Gastroesophageal sphincter (tissue), 4 donors: ENCODE results near the gene INAFM2. TPM values are rescaled to one million over a fixed set of nuclear protein-coding genes. Genes with fewer than 3 reads are reported as not detected.

Experiments
- ATAC-seq: fragments of 150-250 bp; one replicate; pipeline ENCODE4 v1.9.1; 2016; ENCODE audit warnings: mild to moderate bottlenecking, moderate library complexity
- H3K27ac ChIP-seq, 4 donors: fragments of 200-600 bp; sonication (generic) in 3 of 4; 1 replicate in 3 of 4; 2 replicates in 1 of 4; pipeline ENCODE4 v1.5.1; 2016 to 2019
- H3K27me3 ChIP-seq: fragments of 200-600 bp; sonication (generic); one replicate; pipeline ENCODE4 v1.5.1; 2019
- H3K36me3 ChIP-seq, 2 donors: fragments of 200-600 bp; sonication (generic); one replicate each; pipeline ENCODE4 v1.5.1; 2019; ENCODE audit warnings: control low read depth in 1 of 2
- H3K4me1 ChIP-seq, 3 donors: fragments of 200-600 bp; sonication (generic); 1 replicate in 2 of 3; 2 replicates in 1 of 3; pipeline ENCODE4 v1.5.1; 2016 to 2019; ENCODE audit warnings: control low read depth in 2 of 3
- H3K4me3 ChIP-seq, 2 donors: fragments of 200-600 bp; sonication (generic); one replicate each; pipeline ENCODE4 v1.5.1; 2019; ENCODE audit warnings: mild to moderate bottlenecking in 1 of 2, moderate library complexity in 1 of 2
- H3K9me3 ChIP-seq, 3 donors: fragments of 200-600 bp; sonication (generic); one replicate each; pipeline ENCODE4 v1.5.1; 2017 to 2019; ENCODE audit warnings: control low read depth in 2 of 3
- CTCF ChIP-seq, 4 experiments: fragments of 200-600 bp in 2 of 4; fragments of 450-650 bp in 2 of 4; sonication (generic) in 1 of 4; IDR thresholded peaks; one replicate each; pipeline ENCODE4 v1.5.1; 2017 to 2019; ENCODE audit warnings: antibody characterized with exemption in 4 of 4, mild to moderate bottlenecking in 2 of 4, moderate library complexity in 2 of 4
- EP300 ChIP-seq: sonication (generic); formaldehyde crosslinking; IDR thresholded peaks from one replicate; pipeline ENCODE4 v1.6.1; 2017; ENCODE audit warnings: antibody characterized with exemption, mild to moderate bottlenecking
- POLR2A ChIP-seq, 2 donors: fragments of 450-650 bp; IDR thresholded peaks; one replicate each; pipeline ENCODE4 v1.6.1; 2017; ENCODE audit warnings: antibody characterized with exemption in 2 of 2, mild to moderate bottlenecking in 2 of 2, moderate library complexity in 1 of 2
- POLR2AphosphoS5 ChIP-seq: sonication (generic); formaldehyde crosslinking; IDR thresholded peaks from one replicate; pipeline ENCODE4 v1.6.1; 2017; ENCODE audit warnings: antibody characterized with exemption
- WGBS, 2 donors: methylation state at CpG; one replicate each; pipeline ENCODE4 v1.1.5; 2018; ENCODE audit warnings: low coverage in 1 of 2; 5-methylcytosine and 5-hydroxymethylcytosine counted together
- total RNA-seq, 4 donors: library from RNA; depleted of rRNA; stranded (reverse); fragments of >200 nt; gene quantifications; one replicate each; pipeline ENCODE4 v1.1.0, GENCODE V29; 2016

Gene INAFM2
- total RNA-seq, 4 donors from 2014 or later: 27.3 to 66.6 (median 37.5) TPM

- Histone ChIP-seq H3K27ac (no peak overlapping the region), H3K4me1 (peaks cover 0 to 17% (median 10%) of the 10 kb centered on the region in 3 donors), H3K4me3 (peak overlapping the region in 1 of 2 donors; percentile 49), H3K27me3 (peaks cover 17% of the 10 kb centered on the region), H3K36me3 (no peaks in the 10 kb centered on the region), H3K9me3 (no peaks in the 10 kb centered on the region)
- no peak for TF ChIP-seq POLR2AphosphoS5
- no peak for TF ChIP-seq CTCF (IDR thresholded peaks at IDR 0.05)
- no peak for TF ChIP-seq POLR2A (IDR thresholded peaks at IDR 0.05)
- no peak for TF ChIP-seq EP300
- WGBS, 2 donors: 54 to 80% methylated on average over 2 to 8 of the region's 12 CpGs
- no peak for ATAC-seq
Measured at GRCh38 chr15:40290545-40290917, 33.0 kb upstream of the INAFM2 start.

GRCh38 chr15:40290918-40291574 lies 32.4 kb upstream of the INAFM2 start:
- Histone ChIP-seq H3K36me3 (no peaks in the 10 kb centered on the region), H3K4me1 (peaks cover 0 to 22% (median 10%) of the 10 kb centered on the region in 3 donors), H3K27me3 (peaks cover 17% of the 10 kb centered on the region), H3K4me3 (peak overlapping the region; percentile 16 to 49), H3K27ac (no peak overlapping the region), H3K9me3 (no peaks in the 10 kb centered on the region)
- peak; percentile 67 for ATAC-seq
- no CpG with 5 or more reads among the region's 68 CpGs for WGBS, 2 donors
- TF ChIP-seq CTCF (IDR thresholded peaks at IDR 0.05) (no peak), EP300 (no peak), POLR2A (IDR thresholded peaks at IDR 0.05) (no peak), POLR2AphosphoS5 (no peak)

GRCh38 chr15:40292246-40292645 lies 31.2 kb upstream of the INAFM2 start:
- Histone ChIP-seq H3K27me3 (peaks cover 10% of the 10 kb centered on the region), H3K9me3 (no peaks in the 10 kb centered on the region), H3K4me1 (peaks cover 0 to 24% (median 10%) of the 10 kb centered on the region in 3 donors), H3K27ac (no peak overlapping the region), H3K36me3 (no peaks in the 10 kb centered on the region), H3K4me3 (no peak overlapping the region)
- ATAC-seq: no peak
- 100% methylated on average over 1 to 2 of the region's 3 CpGs for WGBS, 2 donors
- TF ChIP-seq POLR2A (IDR thresholded peaks at IDR 0.05) (no peak), EP300 (no peak), POLR2AphosphoS5 (no peak), CTCF (IDR thresholded peaks at IDR 0.05) (no peak)

- H3K36me3 ChIP-seq: no peaks in the 10 kb centered on the region
- H3K27ac ChIP-seq: no peak overlapping the region
- H3K27me3 ChIP-seq: peaks cover 7% of the 10 kb centered on the region
- peaks cover 0 to 24% (median 10%) of the 10 kb centered on the region in 3 donors for H3K4me1 ChIP-seq
- no peaks in the 10 kb centered on the region for H3K9me3 ChIP-seq
- no peak overlapping the region for H3K4me3 ChIP-seq
- ATAC-seq: no peak
- TF ChIP-seq POLR2A (IDR thresholded peaks at IDR 0.05): no peak
Measured at GRCh38 chr15:40293006-40293405, 30.5 kb upstream of the INAFM2 start.

GRCh38 chr15:40293905-40294895 lies 29.3 kb upstream of the INAFM2 start:
- ATAC-seq: no peak
- 93% methylated on average over 2 of the region's 20 CpGs; no CpG with 5 or more reads in 1 of the 2 donors for WGBS, 2 donors
- peaks cover 0 to 24% (median 10%) of the 10 kb centered on the region in 3 donors for H3K4me1 ChIP-seq
- H3K9me3 ChIP-seq: peaks cover 0 to 4% (median 0%) of the 10 kb centered on the region in 3 donors
- H3K36me3 ChIP-seq: peaks cover 0 to 6% of the 10 kb centered on the region in 2 donors
- no peak overlapping the region for H3K27ac ChIP-seq
- TF ChIP-seq CTCF (IDR thresholded peaks at IDR 0.05) (no peak), EP300 (no peak), POLR2AphosphoS5 (no peak), POLR2A (IDR thresholded peaks at IDR 0.05) (no peak)
- H3K27me3 ChIP-seq: no peaks in the 10 kb centered on the region
- H3K4me3 ChIP-seq: no peak overlapping the region
